HCT116 (cell line): ENCODE measurements around the gene CCZ1.
"Not testable (repeated sequence)": the region's sequence is repeated elsewhere in the genome, so short reads cannot be mapped to it uniquely, and the experiment has no call there.

Experiments used
- ATF3 ChIP-seq: IDR thresholded peaks from 2 replicates; pipeline ENCODE4 v1.6.1; 2012
- CTCF ChIP-seq, 3 experiments: fragments of 200-600 bp in 1 of 3; sonication (generic) in 1 of 3; IDR thresholded peaks in 2 of 3; conservative IDR thresholded peaks in 1 of 3; 2 replicates each; pipeline ENCODE4 v1.5.1; 2012 to 2017; ENCODE audit warnings: low read depth in 2 of 3, low read length in 2 of 3, antibody characterized with exemption in 1 of 3, borderline replicate concordance in 1 of 3, control low read depth in 1 of 3, mild to moderate bottlenecking in 1 of 3, mixed read lengths in 1 of 3, mixed run types in 1 of 3, moderate library complexity in 1 of 3; ENCODE audit not compliant: insufficient read depth in 1 of 3
- EGR1 ChIP-seq: IDR thresholded peaks from 2 replicates; pipeline ENCODE4 v1.6.1; 2012; ENCODE audit warnings: low read depth
- ELF1 ChIP-seq: IDR thresholded peaks from 2 replicates; pipeline ENCODE4 v1.6.1; 2012; ENCODE audit warnings: low read depth, borderline replicate concordance
- EZH2 ChIP-seq: fragments of 200-600 bp; sonication (generic); IDR thresholded peaks from 2 replicates; pipeline ENCODE4 v1.6.1; 2017; ENCODE audit warnings: antibody characterized with exemption, mixed run types
- EZH2phosphoT487 ChIP-seq: fragments of 200-600 bp; IDR thresholded peaks from 2 replicates; pipeline ENCODE4 v1.6.1; 2018; ENCODE audit warnings: antibody characterized with exemption, borderline replicate concordance
- POLR2A ChIP-seq: IDR thresholded peaks from 2 replicates; pipeline ENCODE4 v1.7.0; 2011; ENCODE audit warnings: borderline replicate concordance; ENCODE audit not compliant: insufficient read depth, insufficient read length; ENCODE audit errors: extremely low read depth
- POLR2AphosphoS5 ChIP-seq: IDR thresholded peaks from 2 replicates; pipeline ENCODE4 v1.6.1; 2011; ENCODE audit warnings: mild to moderate bottlenecking, low read depth, low read length, moderate library complexity
- RAD21 ChIP-seq: IDR thresholded peaks from 2 replicates; pipeline ENCODE4 v1.6.1; 2012; ENCODE audit warnings: low read depth, mild to moderate bottlenecking
- SIN3A ChIP-seq: IDR thresholded peaks from 2 replicates; pipeline ENCODE4 v1.6.1; 2012; ENCODE audit warnings: low read depth
- SRF ChIP-seq: IDR thresholded peaks from 2 replicates; pipeline ENCODE4 v1.6.1; 2012; ENCODE audit warnings: low read depth
- YY1 ChIP-seq: IDR thresholded peaks from 2 replicates; pipeline ENCODE4 v1.6.1; 2011; ENCODE audit warnings: low read length, low read depth, moderate library complexity, mild to moderate bottlenecking; ENCODE audit not compliant: insufficient replicate concordance; ENCODE audit errors: extremely low read depth
- ZBTB33 ChIP-seq: IDR thresholded peaks from 2 replicates; pipeline ENCODE4 v1.6.1; 2011; ENCODE audit warnings: mild to moderate bottlenecking, low read length, moderate library complexity; ENCODE audit not compliant: insufficient replicate concordance; ENCODE audit errors: extremely low read depth
- ZNF274 ChIP-seq: fragments of 200-500 bp; sonication (Bioruptor generic); IDR thresholded peaks from 2 replicates; pipeline ENCODE4 v1.6.1; 2014; ENCODE audit warnings: mild to moderate bottlenecking, low read depth, low read length, inconsistent platforms

GRCh38 chr7:5931905-5932644 is 33.5 kb downstream of the CCZ1 start:
- TF ChIP-seq EZH2; CTCF (IDR thresholded peaks at IDR 0.05 in 2 of 3, conservative IDR thresholded peaks at IDR 0.05 in 1 of 3; ENCODE audit: borderline replicate concordance in 1 of 3, insufficient read depth in 1 of 3, low read depth in 2 of 3, low read length in 2 of 3); ELF1; POLR2A; EZH2phosphoT487; ZNF274; SRF; ZBTB33; YY1; POLR2AphosphoS5; ATF3; EGR1; RAD21; SIN3A: not testable (repeated sequence)
